HG03439 (cell line): ENCODE data around the gene RCE1.
"Not testable (repeated sequence)": the region's sequence is repeated elsewhere in the genome, so short reads cannot be mapped to it uniquely, and the experiment has no call there.

Experiments used
- ATAC-seq: cut with Tn5 transposase; IDR thresholded peaks from one replicate; pipeline ENCODE4 v1.9.1; 2021; ENCODE audit warnings: mild to moderate bottlenecking, moderate library complexity; ENCODE audit not compliant: unreplicated experiment

Gene RCE1

GRCh38 chr11:66842896-66843775, at the start of gene RCE1:
RCE1 (plus strand) TSS chr11:66843441; CDS start chr11:66843456, 15 bp downstream.
- peak; percentile 72 for ATAC-seq

- ATAC-seq, result not testable (repeated sequence)
Observed at GRCh38 chr11:66799815-66800214, 43.4 kb upstream of the RCE1 start.

GRCh38 chr11:66800720-66801428, 42.4 kb upstream of the RCE1 start:
- peak; percentile 75 for ATAC-seq

GRCh38 chr11:66809592-66809991, 33.6 kb upstream of the RCE1 start:
- ATAC-seq, result no peak

GRCh38 chr11:66810576-66811185, 32.6 kb upstream of the RCE1 start:
- ATAC-seq, result no peak

GRCh38 chr11:66814678-66815077, 28.6 kb upstream of the RCE1 start:
- ATAC-seq, result no peak

GRCh38 chr11:66815646-66816045, 27.6 kb upstream of the RCE1 start:
- ATAC-seq, result no peak

- no peak for ATAC-seq
Observed at GRCh38 chr11:66818231-66818955, 24.8 kb upstream of the RCE1 start.

GRCh38 chr11:66820381-66820780, 22.9 kb upstream of the RCE1 start:
- no peak for ATAC-seq

- no peak for ATAC-seq
Observed at GRCh38 chr11:66820901-66821300, 22.3 kb upstream of the RCE1 start.

GRCh38 chr11:66823700-66824099, 19.5 kb upstream of the RCE1 start:
- ATAC-seq, result no peak

- ATAC-seq, result not testable (repeated sequence)
Observed at GRCh38 chr11:66824573-66824972, 18.7 kb upstream of the RCE1 start.

- no peak for ATAC-seq
Observed at GRCh38 chr11:66834539-66834845, 8.7 kb upstream of the RCE1 start.

- ATAC-seq, result no peak
Observed at GRCh38 chr11:66834943-66835342, 8.3 kb upstream of the RCE1 start.

GRCh38 chr11:66835768-66836405, 7.4 kb upstream of the RCE1 start:
- no peak for ATAC-seq

- no peak for ATAC-seq
Observed at GRCh38 chr11:66840317-66841091, 2.7 kb upstream of the RCE1 start.

- ATAC-seq, result no peak
Observed at GRCh38 chr11:66841861-66842260, 1.4 kb upstream of the RCE1 start.

- ATAC-seq, result peak; percentile 3
Observed at GRCh38 chr11:66842501-66842895, 743 bp upstream of the RCE1 start.

- no peak for ATAC-seq
Observed at GRCh38 chr11:66843776-66844495, 695 bp downstream of the RCE1 start.
